SH-SY5Y (cell line): ENCODE data around the gene CD81.

Source experiments
- GATA2 ChIP-seq: IDR thresholded peaks from 2 replicates; pipeline ENCODE4 v1.6.1; 2011; ENCODE audit warnings: mild to moderate bottlenecking, low read depth, low read length
- GATA3 ChIP-seq: IDR thresholded peaks from 2 replicates; pipeline ENCODE4 v1.6.1; 2011; ENCODE audit warnings: low read depth, mild to moderate bottlenecking, low read length, moderate library complexity

CD81 gene

DNA sequence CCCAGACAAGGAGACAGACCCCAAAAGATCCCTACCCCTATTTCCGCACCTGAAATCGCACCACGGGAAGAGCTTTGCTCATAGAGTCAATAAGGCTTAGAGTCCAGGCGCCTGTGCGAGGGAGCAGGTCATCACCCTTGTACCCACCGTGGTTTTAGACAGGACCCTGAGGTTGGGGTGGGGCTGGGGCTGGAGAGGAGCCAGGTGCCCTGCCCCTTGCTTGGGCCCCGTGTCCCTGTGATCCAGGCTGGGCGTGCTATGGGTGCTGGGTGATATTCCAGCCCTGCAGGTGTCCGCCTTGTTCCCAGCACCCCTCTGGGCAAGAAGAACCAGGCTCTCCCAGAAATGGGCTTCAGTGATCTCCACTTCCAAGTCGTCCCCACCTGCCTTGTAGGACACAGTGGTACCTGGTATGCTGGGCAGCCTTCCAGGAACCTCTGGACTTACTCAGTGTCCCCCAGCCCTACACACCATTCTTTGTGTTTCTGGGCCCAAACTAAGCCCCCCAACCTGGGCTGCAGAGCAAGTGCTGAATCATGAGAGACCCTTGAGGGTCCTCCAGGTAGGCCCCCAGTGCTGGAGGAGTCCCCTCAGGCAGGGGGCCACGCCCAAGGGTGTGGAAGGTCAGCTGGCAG is 4.5 kb downstream of the CD81 start:
- TF ChIP-seq GATA3: no peak
- no peak for TF ChIP-seq GATA2

DNA sequence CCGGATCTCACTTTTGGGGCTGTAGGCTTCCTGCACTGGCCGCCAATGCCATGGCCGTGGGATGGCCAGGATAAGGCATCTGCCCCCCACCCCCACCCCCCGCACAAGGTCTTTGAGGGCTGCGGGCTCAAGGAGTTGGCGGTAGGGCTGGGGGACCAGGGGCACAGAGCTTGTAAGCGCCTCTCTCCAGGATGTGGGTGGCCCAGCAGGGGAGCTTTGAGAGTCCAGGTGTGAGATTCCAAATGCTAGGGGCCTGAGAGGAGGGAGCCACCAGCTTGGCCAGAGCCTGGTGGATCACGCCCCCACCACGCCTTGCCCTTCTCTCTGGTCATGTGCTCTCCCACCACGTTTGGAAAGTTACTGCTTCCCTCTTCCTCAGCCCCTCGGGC is 5.0 kb downstream of the CD81 start:
- TF ChIP-seq GATA2: no peak
- TF ChIP-seq GATA3: no peak

DNA sequence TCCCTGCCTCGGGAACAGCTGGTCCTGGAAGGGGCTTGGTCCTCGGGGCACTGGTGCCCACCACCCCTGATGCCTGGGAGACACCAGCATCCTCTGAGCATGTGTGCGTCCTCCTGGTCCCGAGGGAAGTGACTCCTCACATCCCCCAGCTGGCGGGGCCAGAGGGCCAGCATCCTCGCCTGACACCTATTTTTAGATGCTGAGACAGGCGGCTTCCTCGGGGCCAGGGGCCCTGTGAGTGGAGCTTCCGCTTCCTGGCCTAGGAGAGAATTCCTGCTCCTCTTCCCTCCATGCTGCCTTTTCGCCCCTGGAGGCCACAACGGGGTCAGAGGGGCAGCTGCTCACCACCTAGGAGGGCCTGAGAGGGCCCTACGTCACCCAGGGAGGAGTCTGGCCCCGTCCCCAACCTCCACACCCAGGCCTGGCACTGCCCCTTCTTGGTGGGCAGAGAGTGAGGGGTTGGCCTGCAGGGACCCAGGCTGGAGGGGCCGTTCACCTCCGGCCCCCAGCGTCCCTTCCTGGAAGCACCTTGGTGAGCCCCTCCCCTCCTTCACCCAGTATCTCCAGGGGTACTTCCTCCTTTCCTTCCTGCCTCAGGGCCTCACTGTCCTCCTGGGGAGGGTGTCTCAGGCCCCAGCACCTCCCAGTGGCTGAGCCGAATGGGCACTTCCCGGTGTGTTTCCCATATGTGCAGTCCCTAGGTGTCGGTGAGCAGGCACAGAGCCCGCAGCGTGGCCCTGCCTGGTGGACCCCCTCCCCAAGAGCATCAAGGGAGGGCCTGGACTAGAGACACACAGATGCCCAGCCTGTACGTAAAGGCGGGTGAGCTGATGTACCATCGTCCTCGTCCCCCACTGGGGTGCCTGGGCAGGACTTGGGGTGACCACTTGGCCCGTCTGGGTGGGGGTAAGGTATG is 6.1 kb downstream of the CD81 start:
- TF ChIP-seq GATA3 (no peak), GATA2 (no peak)

DNA sequence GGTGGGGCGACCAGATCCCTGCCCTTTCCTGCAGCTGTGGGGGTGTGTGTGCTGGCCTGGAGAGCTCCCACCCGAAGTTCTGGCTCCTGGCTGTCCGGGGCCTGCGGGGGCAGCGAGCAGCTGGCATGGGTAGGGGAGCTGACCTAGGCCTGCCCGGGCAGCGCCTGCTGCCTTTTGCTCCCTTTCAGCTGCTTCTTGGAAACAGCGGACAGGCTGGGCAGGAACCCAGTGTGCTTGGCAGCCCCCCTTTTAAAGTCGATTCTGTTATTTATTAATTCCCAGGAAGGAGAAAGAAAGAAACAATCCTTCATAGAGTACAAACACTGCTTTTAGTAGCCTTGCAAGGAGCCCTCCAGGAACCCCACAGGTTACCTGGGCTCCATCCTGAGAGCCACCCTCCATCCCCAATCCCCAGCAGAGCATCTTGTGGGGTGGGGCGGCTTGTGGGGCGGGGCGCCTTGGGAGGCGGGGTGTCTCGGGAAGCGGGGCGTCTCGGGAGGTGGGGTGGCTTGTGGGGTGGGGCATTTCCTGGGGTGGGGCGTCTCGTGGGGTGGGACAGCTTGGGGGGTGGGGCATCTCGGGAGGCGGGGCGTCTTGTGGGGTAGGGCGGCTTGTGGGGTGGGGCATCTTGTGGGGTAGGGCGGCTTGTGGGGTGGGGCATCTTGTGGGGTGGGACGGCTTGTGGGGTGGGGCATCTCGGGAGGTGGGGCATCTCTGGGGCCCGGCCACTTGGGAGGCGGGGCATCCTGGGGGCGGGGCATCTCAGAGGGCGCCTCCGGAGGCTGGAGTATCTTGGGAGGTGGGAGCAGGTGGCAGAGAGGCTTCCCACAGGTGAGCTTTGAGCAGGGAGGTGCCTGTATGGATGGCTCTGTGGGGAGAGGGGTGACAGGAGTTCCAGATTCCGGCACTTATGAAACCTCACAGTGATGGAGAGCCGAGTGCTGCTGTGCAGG is 7.0 kb downstream of the CD81 start:
- no peak for TF ChIP-seq GATA3
- TF ChIP-seq GATA2: no peak

DNA sequence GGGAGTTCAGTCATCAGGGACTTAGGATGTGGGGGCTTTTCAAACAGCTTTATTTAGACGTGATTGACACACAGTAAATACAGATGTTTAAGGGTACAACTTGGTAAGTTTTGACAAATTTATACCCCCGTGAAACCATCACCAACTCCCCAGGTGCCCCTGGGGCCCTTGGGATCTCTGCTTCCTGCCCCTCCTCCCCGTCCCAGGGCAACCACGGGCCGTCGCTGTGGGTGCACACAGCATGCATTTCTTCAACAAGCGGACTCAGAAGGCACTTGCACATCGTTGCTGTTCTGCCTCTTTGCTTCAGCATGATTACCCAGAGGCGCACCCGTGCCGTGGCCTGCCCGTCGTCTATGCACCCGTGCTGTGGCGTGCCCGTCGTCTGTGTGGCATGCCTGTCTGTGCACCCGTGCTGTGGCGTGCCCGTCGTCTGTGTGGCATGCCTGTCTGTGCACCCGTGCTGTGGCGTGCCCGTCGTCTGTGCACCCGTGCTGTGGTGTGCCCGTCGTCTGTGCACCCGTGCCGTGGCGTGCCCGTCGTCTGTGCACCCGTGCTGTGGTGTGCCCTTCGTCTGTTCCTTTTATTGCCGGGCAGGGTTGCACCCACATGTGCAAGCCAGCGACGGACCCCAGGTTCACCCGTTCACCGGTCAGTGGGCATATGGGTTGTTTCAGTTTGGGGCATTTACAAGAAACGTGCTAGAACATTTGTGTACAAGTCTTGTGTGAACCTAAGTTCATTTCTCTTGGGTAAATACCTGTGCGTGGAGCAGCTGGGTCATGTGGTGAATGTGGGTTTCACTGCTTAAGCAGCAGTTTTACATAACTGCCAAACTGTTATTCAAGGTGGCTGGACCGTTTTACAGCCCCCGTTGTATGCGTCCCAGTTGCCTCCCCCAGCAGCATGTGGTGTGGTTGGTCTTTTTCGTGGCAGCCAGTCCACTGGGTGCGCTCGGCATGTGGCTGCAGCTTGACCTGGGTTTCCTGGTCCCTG is 8.3 kb downstream of the CD81 start:
- no peak for TF ChIP-seq GATA3
- no peak for TF ChIP-seq GATA2

DNA sequence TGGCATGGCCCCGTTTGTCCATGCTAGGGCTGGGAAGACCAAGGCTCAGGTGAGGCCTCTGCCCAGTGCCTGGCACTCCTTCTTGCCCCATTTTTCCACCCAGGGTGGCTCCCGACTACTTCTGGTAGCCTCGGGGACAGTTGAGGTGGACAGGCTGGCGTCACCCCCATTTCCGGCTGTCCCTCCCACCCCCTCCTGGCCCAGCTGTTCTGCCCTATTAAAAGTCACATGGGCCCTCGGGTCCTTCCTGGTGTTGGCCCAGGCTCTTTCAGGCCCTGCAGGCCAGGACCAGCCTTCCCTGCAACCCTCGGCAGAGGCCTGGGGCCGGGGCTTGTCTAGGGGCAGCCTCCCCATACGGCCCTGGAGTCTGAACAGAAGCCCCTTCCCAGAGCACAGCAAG is 9.5 kb downstream of the CD81 start:
- no peak for TF ChIP-seq GATA2
- TF ChIP-seq GATA3: no peak

DNA sequence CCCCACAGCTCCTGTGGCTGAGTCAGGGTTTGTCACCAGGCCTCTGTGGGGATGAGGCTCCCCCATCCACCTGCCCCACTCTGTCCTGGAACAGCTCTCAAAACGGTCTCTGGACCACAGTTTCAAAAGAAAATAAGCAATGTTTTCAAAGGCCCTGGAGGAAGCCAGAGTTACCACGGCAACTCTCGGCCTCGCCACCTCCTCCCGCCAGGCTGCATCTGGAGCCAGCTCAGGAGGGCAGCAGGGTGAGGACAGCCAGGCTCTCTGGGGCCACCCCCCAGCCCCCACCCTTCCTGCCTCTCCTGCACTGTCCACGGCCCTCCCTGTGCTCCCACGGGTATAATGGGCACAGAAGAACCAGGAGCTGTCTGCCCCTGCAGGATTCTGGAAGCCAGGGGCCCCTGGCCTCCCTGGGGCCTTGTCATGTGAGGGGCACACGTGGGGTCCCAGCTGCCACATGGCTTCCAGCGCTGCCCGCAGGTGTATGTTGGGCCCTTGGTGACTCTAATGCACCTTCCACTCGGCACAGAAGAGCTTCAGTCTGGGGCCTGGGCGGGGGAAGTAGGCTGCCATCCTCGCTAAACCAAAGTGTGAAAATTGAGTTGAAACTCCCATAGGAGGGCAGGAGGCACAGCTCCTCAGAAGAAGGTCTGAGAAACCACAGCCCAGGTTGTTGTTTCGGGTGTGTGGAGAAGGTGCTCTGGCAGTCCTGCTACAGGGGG is 10.3 kb downstream of the CD81 start:
- TF ChIP-seq GATA3 (no peak), GATA2 (no peak)

DNA sequence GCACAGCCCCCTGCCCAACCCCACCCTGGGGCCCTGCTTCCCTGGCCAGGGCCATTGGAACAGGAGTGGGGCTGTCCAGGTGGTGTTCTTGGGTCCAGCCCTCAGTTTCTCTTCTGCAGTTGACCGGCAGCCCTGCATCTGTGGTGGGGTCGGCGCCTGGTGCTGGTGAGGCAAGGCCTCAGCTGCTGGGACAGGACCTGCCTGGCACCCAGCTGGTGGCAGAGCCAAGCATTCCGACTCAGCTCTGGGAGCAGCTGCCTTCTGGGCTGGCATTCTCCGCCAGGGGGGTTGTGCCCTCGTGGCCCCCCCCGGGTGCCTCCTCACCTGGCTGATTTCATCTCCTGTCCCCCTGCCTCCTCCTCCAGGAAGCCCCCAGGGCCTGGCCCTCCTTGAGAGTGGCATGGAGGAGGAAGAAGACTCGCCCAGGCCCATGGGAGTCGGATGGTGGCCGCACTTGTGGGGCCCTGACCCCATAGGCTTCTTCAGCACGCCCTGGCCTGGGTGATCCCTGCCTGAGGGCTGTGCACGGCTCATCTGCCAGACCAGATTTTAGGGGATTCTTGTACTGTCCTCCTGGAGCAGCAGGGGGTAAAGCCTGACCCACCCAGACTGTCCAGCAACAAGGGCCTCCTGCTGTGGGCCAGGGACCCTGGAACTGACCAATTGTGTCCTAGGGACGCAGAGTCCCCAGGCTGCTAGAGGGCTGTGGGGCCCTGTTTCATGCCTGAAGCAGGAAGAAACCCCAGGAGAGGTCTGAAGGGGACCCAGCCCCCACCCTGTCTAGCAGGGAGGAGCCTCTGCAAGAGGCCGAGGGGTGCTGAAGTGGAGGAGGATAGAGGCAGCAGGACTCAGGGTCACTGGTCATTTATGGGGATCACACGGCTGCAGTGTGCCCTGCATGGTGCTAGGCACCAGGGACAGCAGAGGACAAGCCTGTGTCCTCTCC is 11.6 kb downstream of the CD81 start:
- TF ChIP-seq GATA2: no peak
- TF ChIP-seq GATA3: no peak

DNA sequence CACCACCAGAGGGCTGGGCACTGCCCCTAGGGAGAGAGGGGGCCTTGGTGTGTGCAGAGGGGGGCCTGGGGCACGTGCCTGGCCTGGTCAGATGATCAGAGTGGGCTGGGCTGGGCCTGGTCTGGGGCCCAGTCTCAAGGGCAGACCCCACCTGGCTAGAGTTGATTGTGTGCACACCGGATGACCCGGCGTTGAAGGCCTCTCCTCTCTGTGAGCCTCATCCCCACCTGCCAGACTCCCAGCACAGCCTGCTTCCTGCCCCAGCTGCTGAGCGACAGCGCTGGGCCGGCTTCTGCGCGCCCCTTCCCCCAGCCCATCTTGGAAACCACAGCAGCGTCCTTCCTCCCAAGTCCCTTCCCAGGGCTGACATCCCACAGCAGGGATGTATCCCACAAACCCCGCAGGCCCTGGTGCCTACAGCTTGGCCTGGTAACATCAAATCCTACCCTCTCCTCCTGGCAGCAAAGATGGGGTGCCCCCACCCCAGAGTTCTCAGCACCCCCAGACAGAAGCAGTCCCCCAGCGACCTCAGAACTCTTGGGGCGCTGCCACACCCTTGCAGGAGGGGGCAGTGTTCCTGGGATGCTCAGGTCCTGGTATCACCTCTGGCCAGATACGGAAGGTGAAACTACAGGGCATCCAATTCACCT is 12.4 kb downstream of the CD81 start:
- TF ChIP-seq GATA3: no peak
- no peak for TF ChIP-seq GATA2

DNA sequence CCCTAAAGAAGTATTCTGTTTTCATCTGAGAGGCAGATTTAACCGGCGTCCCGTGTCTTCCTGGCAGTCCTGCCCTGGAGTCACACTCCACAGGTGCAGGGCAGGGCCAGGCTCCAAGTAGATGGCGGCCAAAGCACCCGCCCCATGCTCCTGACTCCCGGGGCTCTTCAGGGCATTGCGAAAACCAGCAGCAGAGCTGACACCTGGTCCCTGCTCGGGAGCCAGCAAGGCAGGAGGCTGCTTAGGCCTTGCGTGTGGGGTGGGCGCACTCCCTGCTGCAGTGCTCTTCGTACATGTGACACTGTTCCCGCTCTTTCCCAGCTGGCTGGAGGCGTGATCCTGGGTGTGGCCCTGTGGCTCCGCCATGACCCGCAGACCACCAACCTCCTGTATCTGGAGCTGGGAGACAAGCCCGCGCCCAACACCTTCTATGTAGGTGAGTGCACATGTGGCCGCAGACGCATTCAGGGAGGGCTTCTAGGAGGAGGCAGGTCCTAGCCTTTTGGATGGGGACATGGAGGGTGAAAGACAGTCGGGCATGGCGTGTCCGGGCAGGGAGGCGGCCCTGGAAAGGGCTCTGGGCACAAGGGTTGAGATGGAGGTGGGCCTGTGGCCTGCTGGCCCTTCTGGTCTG is 13.1 kb downstream of the CD81 start:
- TF ChIP-seq GATA2: no peak
- no peak for TF ChIP-seq GATA3
